HL-60 (cell line): ENCODE results near the gene PIAS4.

Source experiments
- DNase-seq, 2 experiments: peaks; one replicate each; pipeline ENCODE4 v3.0.0-alpha.2; 2010 to 2020; ENCODE audit warnings: low read depth in 1 of 2, low spot score in 1 of 2
- H3K27ac ChIP-seq: fragments of 250-450 bp; sonication (Bioruptor Pico); replicated peaks from 2 replicates; pipeline ENCODE4 v1.5.1; 2020; ENCODE audit warnings: mild to moderate bottlenecking, moderate library complexity
- H3K27me3 ChIP-seq: fragments of 250-450 bp; sonication (Bioruptor Pico); 2 replicates; pipeline ENCODE4 v1.5.1; 2021; ENCODE audit warnings: mild to moderate bottlenecking, moderate library complexity; ENCODE audit not compliant: insufficient read depth, poor library complexity, severe bottlenecking
- H3K4me3 ChIP-seq: replicated peaks from 2 replicates; pipeline ENCODE4 v1.5.1; 2011; ENCODE audit warnings: mild to moderate bottlenecking, control low read depth, low read length; ENCODE audit not compliant: insufficient read depth
- CTCF ChIP-seq: IDR thresholded peaks from one replicate; pipeline ENCODE4 v1.5.1; 2011; ENCODE audit warnings: low read length, control low read depth, inconsistent platforms; ENCODE audit not compliant: insufficient read depth
- GABPA ChIP-seq: IDR thresholded peaks from 2 replicates; pipeline ENCODE4 v1.6.1; 2012; ENCODE audit warnings: low read depth
- POLR2AphosphoS5 ChIP-seq: IDR thresholded peaks from 2 replicates; pipeline ENCODE4 v1.6.1; 2012; ENCODE audit warnings: low read depth
- REST ChIP-seq: IDR thresholded peaks from 2 replicates; pipeline ENCODE4 v1.6.1; 2012; ENCODE audit warnings: low read depth; ENCODE audit not compliant: insufficient replicate concordance
- SPI1 ChIP-seq: IDR thresholded peaks from 2 replicates; pipeline ENCODE4 v1.6.1; 2012; ENCODE audit warnings: low read depth, mild to moderate bottlenecking, borderline replicate concordance

The PIAS4 gene

GRCh38 chr19:4081441-4082129 lies 74.0 kb downstream of the PIAS4 start:
- no peak overlapping the region for H3K27ac ChIP-seq
- peak in 1 of 2 experiments; percentile 65 for DNase-seq
- no peaks in the 10 kb centered on the region for H3K27me3 ChIP-seq
- H3K4me3 ChIP-seq = no peak overlapping the region
- no peak for TF ChIP-seq SPI1
- no peak for TF ChIP-seq REST
- no peak for TF ChIP-seq CTCF
- TF ChIP-seq GABPA = no peak
- no peak for TF ChIP-seq POLR2AphosphoS5

- no peak for DNase-seq
- no peak overlapping the region for H3K4me3 ChIP-seq
- no peaks in the 10 kb centered on the region for H3K27me3 ChIP-seq
- H3K27ac ChIP-seq = no peak overlapping the region
- TF ChIP-seq GABPA = no peak
- TF ChIP-seq SPI1 = no peak
- no peak for TF ChIP-seq POLR2AphosphoS5
- TF ChIP-seq REST = no peak
- TF ChIP-seq CTCF = no peak
Measured at GRCh38 chr19:4082172-4082571, 74.6 kb downstream of the PIAS4 start.

- Histone ChIP-seq H3K27ac (peak overlapping the region; percentile 35), H3K27me3 (no peaks in the 10 kb centered on the region), H3K4me3 (no peak overlapping the region)
- no peak for TF ChIP-seq POLR2AphosphoS5
- no peak for TF ChIP-seq CTCF
- peak; percentile 9; the same call in 1 of the 2 replicates for TF ChIP-seq SPI1
- TF ChIP-seq GABPA = no peak
- TF ChIP-seq REST = no peak
- DNase-seq = peak in 1 of 2 experiments; percentile 57
Measured at GRCh38 chr19:4083677-4084546, 76.4 kb downstream of the PIAS4 start.
